ENCODE data around the gene RBBP8NL.

The RBBP8NL gene

GRCh38 chr20:62405108-62405980, 22.0 kb downstream of the RBBP8NL start:
- Histone ChIP-seq H3K9me2 (replicated peaks; ENCODE audit: insufficient read depth, low read length) (no peaks in the 10 kb centered on the region), H3K4me3 (ENCODE audit: insufficient read depth, low read length, poor library complexity, severe bottlenecking) (peak overlapping the region; percentile 83), H3K9ac (ENCODE audit: low read length) (peak overlapping the region; percentile 91), H3K4me2 (ENCODE audit: low read depth, low read length, poor library complexity, severe bottlenecking) (peak overlapping the region; percentile 63), H3K27ac (ENCODE audit: low read depth, low read length) (no peak overlapping the region), H3K79me2 (ENCODE audit: insufficient read depth, low read length) (peaks cover 11% of the 10 kb centered on the region), H2AFZ (ENCODE audit: low read depth, low read length, severe bottlenecking) (no peak overlapping the region), H3K27me3 (ENCODE audit: low read length) (no peaks in the 10 kb centered on the region), H4K20me1 (ENCODE audit: low read depth, low read length) (no peaks in the 10 kb centered on the region), H3F3A (ENCODE audit: insufficient read depth) (no peaks in the 10 kb centered on the region), H3K36me3 (ENCODE audit: low read length) (no peaks in the 10 kb centered on the region), H3K9me3 (ENCODE audit: insufficient read depth, low read length) (no peaks in the 10 kb centered on the region)
- no peak for TF ChIP-seq EZH2phosphoT487 (conservative IDR thresholded peaks at IDR 0.05; ENCODE audit: low read length)
- no peak for TF ChIP-seq CTCF (IDR thresholded peaks at IDR 0.05; ENCODE audit: insufficient read depth, low read length, poor library complexity, severe bottlenecking)

DNA sequence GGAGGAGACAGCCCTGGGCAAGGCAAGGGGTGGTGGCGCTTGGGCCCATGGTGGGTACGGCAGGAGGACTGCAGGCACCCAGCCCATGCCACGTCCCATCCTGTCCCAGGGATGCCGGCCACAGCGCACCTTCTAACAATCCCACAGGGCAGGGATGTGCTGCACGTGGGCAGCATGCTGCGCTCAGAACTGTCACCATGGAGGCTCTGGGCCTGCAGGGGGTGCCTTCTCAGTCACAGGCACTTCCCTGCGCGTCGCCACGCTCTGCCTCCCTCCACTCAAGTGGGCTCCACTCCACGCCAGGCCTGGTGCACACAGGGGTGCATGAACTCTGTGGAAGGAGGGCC, 22.6 kb downstream of the RBBP8NL start:
- no peak overlapping the region for H3K9ac ChIP-seq (ENCODE audit: low read length)

GRCh38 chr20:62404112-62404665, 23.1 kb downstream of the RBBP8NL start:
- no peak overlapping the region for H3K4me2 ChIP-seq (ENCODE audit: low read depth, low read length, poor library complexity, severe bottlenecking)
- no peak overlapping the region for H3K4me3 ChIP-seq (ENCODE audit: insufficient read depth, low read length, poor library complexity, severe bottlenecking)
- no peaks in the 10 kb centered on the region for H3K9me3 ChIP-seq (ENCODE audit: insufficient read depth, low read length)
- no peak overlapping the region for H3K9ac ChIP-seq (ENCODE audit: low read length)
- TF ChIP-seq CTCF (IDR thresholded peaks at IDR 0.05; ENCODE audit: insufficient read depth, low read length, poor library complexity, severe bottlenecking) = no peak
- no peak for TF ChIP-seq EZH2phosphoT487 (conservative IDR thresholded peaks at IDR 0.05; ENCODE audit: low read length)
- H3K27ac ChIP-seq (ENCODE audit: low read depth, low read length) = no peak overlapping the region
- H2AFZ ChIP-seq (ENCODE audit: low read depth, low read length, severe bottlenecking) = no peak overlapping the region
- no peaks in the 10 kb centered on the region for H3F3A ChIP-seq (ENCODE audit: insufficient read depth)
- H3K27me3 ChIP-seq (ENCODE audit: low read length) = no peaks in the 10 kb centered on the region
- no peaks in the 10 kb centered on the region for H4K20me1 ChIP-seq (ENCODE audit: low read depth, low read length)
- no peaks in the 10 kb centered on the region for H3K36me3 ChIP-seq (ENCODE audit: low read length)
- H3K9me2 ChIP-seq (replicated peaks; ENCODE audit: insufficient read depth, low read length) = no peaks in the 10 kb centered on the region
- peaks cover 11% of the 10 kb centered on the region for H3K79me2 ChIP-seq (ENCODE audit: insufficient read depth, low read length)

More for the DNA sequence above, 22.6 kb downstream of the RBBP8NL start:
- no peak overlapping the region for H3K4me3 ChIP-seq (ENCODE audit: insufficient read depth, low read length, poor library complexity, severe bottlenecking)
- H3K27ac ChIP-seq (ENCODE audit: low read depth, low read length) = no peak overlapping the region
- H3K27me3 ChIP-seq (ENCODE audit: low read length) = no peaks in the 10 kb centered on the region
- TF ChIP-seq EZH2phosphoT487 (conservative IDR thresholded peaks at IDR 0.05; ENCODE audit: low read length) (no peak), CTCF (IDR thresholded peaks at IDR 0.05; ENCODE audit: insufficient read depth, low read length, poor library complexity, severe bottlenecking) (no peak)
- no peaks in the 10 kb centered on the region for H3K9me3 ChIP-seq (ENCODE audit: insufficient read depth, low read length)
- H3K9me2 ChIP-seq (replicated peaks; ENCODE audit: insufficient read depth, low read length) = no peaks in the 10 kb centered on the region
- H3K79me2 ChIP-seq (ENCODE audit: insufficient read depth, low read length) = peaks cover 11% of the 10 kb centered on the region
- no peak overlapping the region for H3K4me2 ChIP-seq (ENCODE audit: low read depth, low read length, poor library complexity, severe bottlenecking)
- H3K36me3 ChIP-seq (ENCODE audit: low read length) = no peaks in the 10 kb centered on the region
- H4K20me1 ChIP-seq (ENCODE audit: low read depth, low read length) = no peaks in the 10 kb centered on the region
- H2AFZ ChIP-seq (ENCODE audit: low read depth, low read length, severe bottlenecking) = no peak overlapping the region
- no peaks in the 10 kb centered on the region for H3F3A ChIP-seq (ENCODE audit: insufficient read depth)
